GM23248 (cell line): ENCODE data around the gene SPATA19.

ENCODE experiments used
- EZH2 ChIP-seq: fragments of 200-600 bp; sonication (generic); IDR thresholded peaks from 2 replicates; pipeline ENCODE4 v1.6.1; 2018; ENCODE audit warnings: antibody characterized with exemption, mild to moderate bottlenecking; ENCODE audit not compliant: insufficient read depth, poor library complexity, severe bottlenecking
- EZH2phosphoT487 ChIP-seq: fragments of 200-600 bp; sonication (generic); IDR thresholded peaks from 2 replicates; pipeline ENCODE4 v1.6.1; 2018; ENCODE audit warnings: antibody characterized with exemption, moderate library complexity, mild to moderate bottlenecking, low read depth; ENCODE audit not compliant: insufficient read depth

DNA sequence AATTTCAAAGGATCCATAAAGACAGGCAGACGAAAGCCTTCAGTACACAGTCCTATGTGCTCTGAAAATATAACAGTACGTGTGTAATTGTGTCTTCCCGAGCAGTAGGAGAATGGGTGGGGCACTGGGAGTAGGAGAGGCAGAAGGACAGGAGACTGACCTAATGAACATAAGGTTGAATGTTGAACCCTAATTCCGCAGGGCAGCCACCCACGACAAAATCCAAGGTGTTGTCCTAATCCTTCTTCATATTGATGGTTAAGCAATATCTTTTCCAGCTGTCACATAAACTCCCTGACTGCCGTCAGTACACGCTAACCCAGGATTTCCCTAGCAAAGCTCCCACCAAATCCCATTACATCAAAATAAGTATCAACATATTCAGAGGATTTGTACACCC, 34.5 kb downstream of the SPATA19 start:
- TF ChIP-seq EZH2phosphoT487 (no peak), EZH2 (no peak)
